Peyer's patch (tissue), 4 donors: ENCODE data around the gene MAP4K1. TPM values are rescaled to one million over a fixed set of nuclear protein-coding genes. Genes with fewer than 3 reads are reported as not detected.

Experiments used
- DNase-seq, 3 donors: peaks; one replicate each; pipeline ENCODE4 v3.0.0-alpha.2; 2017 to 2019
- H3K27ac ChIP-seq, 4 donors: fragments of 200-600 bp; sonication (generic); one replicate each; pipeline ENCODE4 v1.5.1; 2016 to 2019
- H3K27me3 ChIP-seq, 2 donors: fragments of 200-600 bp; sonication (generic); one replicate each; pipeline ENCODE4 v1.5.1; 2019
- H3K36me3 ChIP-seq, 3 donors: fragments of 200-600 bp; sonication (generic); one replicate each; pipeline ENCODE4 v1.5.1; 2016 to 2019
- H3K4me1 ChIP-seq, 4 donors: fragments of 200-600 bp; sonication (generic); one replicate each; pipeline ENCODE4 v1.5.1; 2016 to 2019
- H3K4me3 ChIP-seq, 4 donors: fragments of 200-600 bp; sonication (generic); 1 replicate in 3 of 4; 2 replicates in 1 of 4; pipeline ENCODE4 v1.5.1; 2016 to 2019; ENCODE audit warnings: mild to moderate bottlenecking in 1 of 4
- H3K9me3 ChIP-seq, 4 donors: fragments of 200-600 bp; sonication (generic); one replicate each; pipeline ENCODE4 v1.5.1; 2016 to 2019; ENCODE audit warnings: mild to moderate bottlenecking in 1 of 4
- POLR2A ChIP-seq, 2 donors: fragments of 450-650 bp; IDR thresholded peaks; one replicate each; pipeline ENCODE4 v1.5.1; 2017; ENCODE audit warnings: antibody characterized with exemption in 2 of 2, mild to moderate bottlenecking in 2 of 2, moderate library complexity in 2 of 2
- total RNA-seq, 4 donors: library from RNA; depleted of rRNA; stranded (reverse); fragments of >200 nt; gene quantifications; one replicate each; pipeline ENCODE4 v1.1.0, GENCODE V29; 2016
- TF ChIP-seq, protein P1 (sequence below), 6 experiments: fragments of 450-650 bp in 4 of 6; fragments of 200-600 bp in 2 of 6; sonication (generic) in 1 of 6; IDR thresholded peaks; one replicate each; pipeline ENCODE4 v1.5.1; 2017 to 2019; ENCODE audit warnings: antibody characterized with exemption in 6 of 6, mild to moderate bottlenecking in 3 of 6, moderate library complexity in 1 of 6

The MAP4K1 gene
- total RNA-seq, 4 donors from 2014 or later = 7.0 to 116 (median 10.4) TPM

- H3K27ac ChIP-seq = no peak overlapping the region
- no peaks in the 10 kb centered on the region for H3K27me3 ChIP-seq
- no peaks in the 10 kb centered on the region for H3K9me3 ChIP-seq
- TF ChIP-seq, protein P1, sequence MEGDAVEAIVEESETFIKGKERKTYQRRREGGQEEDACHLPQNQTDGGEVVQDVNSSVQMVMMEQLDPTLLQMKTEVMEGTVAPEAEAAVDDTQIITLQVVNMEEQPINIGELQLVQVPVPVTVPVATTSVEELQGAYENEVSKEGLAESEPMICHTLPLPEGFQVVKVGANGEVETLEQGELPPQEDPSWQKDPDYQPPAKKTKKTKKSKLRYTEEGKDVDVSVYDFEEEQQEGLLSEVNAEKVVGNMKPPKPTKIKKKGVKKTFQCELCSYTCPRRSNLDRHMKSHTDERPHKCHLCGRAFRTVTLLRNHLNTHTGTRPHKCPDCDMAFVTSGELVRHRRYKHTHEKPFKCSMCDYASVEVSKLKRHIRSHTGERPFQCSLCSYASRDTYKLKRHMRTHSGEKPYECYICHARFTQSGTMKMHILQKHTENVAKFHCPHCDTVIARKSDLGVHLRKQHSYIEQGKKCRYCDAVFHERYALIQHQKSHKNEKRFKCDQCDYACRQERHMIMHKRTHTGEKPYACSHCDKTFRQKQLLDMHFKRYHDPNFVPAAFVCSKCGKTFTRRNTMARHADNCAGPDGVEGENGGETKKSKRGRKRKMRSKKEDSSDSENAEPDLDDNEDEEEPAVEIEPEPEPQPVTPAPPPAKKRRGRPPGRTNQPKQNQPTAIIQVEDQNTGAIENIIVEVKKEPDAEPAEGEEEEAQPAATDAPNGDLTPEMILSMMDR (IDR thresholded peaks at IDR 0.05) = no peak
- no peak for TF ChIP-seq POLR2A (IDR thresholded peaks at IDR 0.05)
- no peak overlapping the region for H3K4me3 ChIP-seq
- DNase-seq = no peak
- H3K4me1 ChIP-seq = peaks cover 0 to 7% (median 1%) of the 10 kb centered on the region in 4 donors
- no peaks in the 10 kb centered on the region for H3K36me3 ChIP-seq
Measured at GRCh38 chr19:38549061-38549460, 68.7 kb downstream of the MAP4K1 start.

- no peak overlapping the region for H3K27ac ChIP-seq
- H3K4me1 ChIP-seq = peaks cover 0 to 7% (median 1%) of the 10 kb centered on the region in 4 donors
- no peaks in the 10 kb centered on the region for H3K9me3 ChIP-seq
- DNase-seq = no peak
- TF ChIP-seq, protein P1 (IDR thresholded peaks at IDR 0.05) = no peak
- TF ChIP-seq POLR2A (IDR thresholded peaks at IDR 0.05) = no peak
- H3K4me3 ChIP-seq = no peak overlapping the region
- H3K36me3 ChIP-seq = no peaks in the 10 kb centered on the region
- no peaks in the 10 kb centered on the region for H3K27me3 ChIP-seq
Measured at GRCh38 chr19:38547421-38547820, 70.3 kb downstream of the MAP4K1 start.

- H3K27me3 ChIP-seq = no peaks in the 10 kb centered on the region
- no peak overlapping the region for H3K27ac ChIP-seq
- no peak for DNase-seq
- TF ChIP-seq POLR2A (IDR thresholded peaks at IDR 0.05) = no peak
- TF ChIP-seq, protein P1 (IDR thresholded peaks at IDR 0.05) = no peak
- H3K4me3 ChIP-seq = no peak overlapping the region
- H3K9me3 ChIP-seq = no peaks in the 10 kb centered on the region
- peaks cover 0 to 7% (median 1%) of the 10 kb centered on the region in 4 donors for H3K4me1 ChIP-seq
- no peaks in the 10 kb centered on the region for H3K36me3 ChIP-seq
Measured at GRCh38 chr19:38545596-38545995, 72.2 kb downstream of the MAP4K1 start.

GRCh38 chr19:38544569-38545315, 73.0 kb downstream of the MAP4K1 start:
- Histone ChIP-seq H3K4me1 (peaks cover 0 to 7% (median 1%) of the 10 kb centered on the region in 4 donors), H3K4me3 (peak overlapping the region in 1 of 4 donors; percentile 29), H3K9me3 (no peaks in the 10 kb centered on the region), H3K27ac (peak overlapping the region in 1 of 4 donors; percentile 57), H3K27me3 (no peaks in the 10 kb centered on the region), H3K36me3 (no peaks in the 10 kb centered on the region)
- DNase-seq = no peak
- no peak for TF ChIP-seq POLR2A (IDR thresholded peaks at IDR 0.05)
- TF ChIP-seq, protein P1 (IDR thresholded peaks at IDR 0.05) = peak in 2 of 6 experiments; percentile 68 to 72

DNA sequence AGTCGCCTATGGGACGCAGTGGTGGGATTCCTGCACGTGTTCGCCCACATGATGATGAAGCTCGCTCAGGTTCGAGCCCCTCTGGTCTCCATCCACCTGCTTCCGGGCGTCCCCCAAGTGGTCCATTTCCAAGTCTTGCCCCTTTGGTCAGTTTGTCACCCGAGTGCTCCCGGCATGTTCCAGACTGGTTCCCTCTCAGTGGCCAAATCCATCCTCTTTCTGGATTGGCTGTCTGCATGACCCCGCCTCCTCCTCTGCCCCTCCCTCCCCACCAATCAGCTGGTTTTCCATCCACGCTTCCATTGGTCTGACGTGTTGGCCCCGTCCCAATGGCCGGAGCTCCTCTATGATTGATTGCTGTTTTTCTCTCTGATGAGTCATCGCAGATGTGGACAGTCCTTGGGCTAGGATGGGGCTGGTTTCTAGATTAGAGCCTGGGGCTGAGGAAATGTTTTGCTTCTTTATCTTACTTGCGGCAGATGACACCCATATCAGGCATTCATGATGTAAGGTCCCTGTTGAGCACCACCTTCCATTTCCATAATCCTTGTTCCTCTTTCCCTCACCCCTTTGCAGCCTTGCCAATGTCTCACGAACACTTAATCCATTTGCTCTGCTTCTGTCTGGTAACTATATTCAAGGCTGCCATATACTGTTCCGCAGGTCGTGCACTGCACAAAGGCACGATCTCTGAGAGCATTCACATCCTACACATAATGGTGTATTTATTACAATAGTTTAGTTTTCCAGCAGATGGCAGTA, 73.8 kb downstream of the MAP4K1 start:
- Histone ChIP-seq H3K27me3 (no peaks in the 10 kb centered on the region), H3K36me3 (no peaks in the 10 kb centered on the region), H3K27ac (peak overlapping the region in 1 of 4 donors; percentile 57), H3K4me1 (peaks cover 0 to 7% (median 1%) of the 10 kb centered on the region in 4 donors), H3K9me3 (no peaks in the 10 kb centered on the region), H3K4me3 (peak overlapping the region in 1 of 4 donors; percentile 29)
- TF ChIP-seq POLR2A (IDR thresholded peaks at IDR 0.05) = no peak
- TF ChIP-seq, protein P1 (IDR thresholded peaks at IDR 0.05) = peak in 4 of 6 experiments; percentile 53 to 77 (median 70)
- DNase-seq = peak in 2 of 3 donors; percentile 61 to 71
